Gastrocnemius medialis (tissue), 4 donors: ENCODE measurements around the gene ID2.

Source experiments
- CTCF ChIP-seq, 5 experiments: fragments of 450-650 bp in 3 of 5; fragments of 200-600 bp in 2 of 5; sonication (generic) in 2 of 5; IDR thresholded peaks in 4 of 5; conservative IDR thresholded peaks in 1 of 5; 1 replicate in 4 of 5; 2 replicates in 1 of 5; pipeline ENCODE4 v1.5.1; 2016 to 2019; ENCODE audit warnings: antibody characterized with exemption in 5 of 5, mild to moderate bottlenecking in 3 of 5, moderate library complexity in 3 of 5
- POLR2A ChIP-seq, 2 donors: fragments of 450-650 bp; IDR thresholded peaks; one replicate each; pipeline ENCODE4 v1.6.1; 2017; ENCODE audit warnings: antibody characterized with exemption in 2 of 2, mild to moderate bottlenecking in 2 of 2, moderate library complexity in 2 of 2

- TF ChIP-seq POLR2A (IDR thresholded peaks at IDR 0.05) (no peak), CTCF (IDR thresholded peaks at IDR 0.05 in 4 of 5, conservative IDR thresholded peaks at IDR 0.05 in 1 of 5) (no peak)
Measured at GRCh38 chr2:8638327-8638726, 43.5 kb upstream of the ID2 start.
